ENCODE results near the gene NKIRAS1.

GRCh38 chr3:23945663-23945912, 28.8 kb upstream of the NKIRAS1 start:
- TF ChIP-seq ZNF274 (IDR thresholded peaks at IDR 0.05; ENCODE audit: low read depth, low read length) (no peak), YY1 (IDR thresholded peaks at IDR 0.05; ENCODE audit: insufficient read depth, insufficient read length) (no peak), SUZ12 (IDR thresholded peaks at IDR 0.05; ENCODE audit: extremely low read depth, insufficient read depth, insufficient read length) (no peak)
